Fibroblast of the conjunctiva (primary cell): ENCODE measurements around the gene SSTR5.
A peak's percentile ranks its signal among the peaks of the same experiment; 100 is the strongest.

Source experiments
- DNase-seq: peaks from one replicate; pipeline ENCODE4 v3.0.0-alpha.2; 2010; ENCODE audit warnings: low read depth

The SSTR5 gene

GRCh38 chr16:1039762-1040161 is 32.8 kb upstream of the SSTR5 start:
- no peak for DNase-seq

DNA sequence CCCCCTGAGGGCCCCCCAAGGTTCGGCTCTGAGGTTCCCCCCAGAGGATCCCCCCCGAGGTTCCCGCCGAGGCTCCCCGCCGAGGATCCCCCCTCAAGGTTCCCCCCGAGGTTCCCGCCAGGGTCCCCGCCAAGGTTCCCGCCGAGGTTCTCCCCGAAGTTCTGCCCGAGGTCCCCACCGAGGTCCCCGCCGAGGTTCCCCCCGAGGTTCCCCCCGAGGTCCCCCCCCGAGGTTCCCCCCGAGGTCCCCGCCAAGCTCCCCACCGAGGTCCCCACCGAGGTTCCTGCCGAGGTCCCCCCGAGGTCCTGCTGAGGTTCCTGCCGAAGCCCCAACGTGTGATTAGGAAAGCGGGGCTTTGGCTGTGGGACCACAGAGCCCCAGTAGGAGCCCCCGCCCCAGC is 32.2 kb upstream of the SSTR5 start:
- DNase-seq = no peak

- DNase-seq = no peak
Observed at GRCh38 chr16:1042049-1042744, 30.4 kb upstream of the SSTR5 start.

GRCh38 chr16:1042866-1043265 is 29.7 kb upstream of the SSTR5 start:
- DNase-seq = no peak

DNA sequence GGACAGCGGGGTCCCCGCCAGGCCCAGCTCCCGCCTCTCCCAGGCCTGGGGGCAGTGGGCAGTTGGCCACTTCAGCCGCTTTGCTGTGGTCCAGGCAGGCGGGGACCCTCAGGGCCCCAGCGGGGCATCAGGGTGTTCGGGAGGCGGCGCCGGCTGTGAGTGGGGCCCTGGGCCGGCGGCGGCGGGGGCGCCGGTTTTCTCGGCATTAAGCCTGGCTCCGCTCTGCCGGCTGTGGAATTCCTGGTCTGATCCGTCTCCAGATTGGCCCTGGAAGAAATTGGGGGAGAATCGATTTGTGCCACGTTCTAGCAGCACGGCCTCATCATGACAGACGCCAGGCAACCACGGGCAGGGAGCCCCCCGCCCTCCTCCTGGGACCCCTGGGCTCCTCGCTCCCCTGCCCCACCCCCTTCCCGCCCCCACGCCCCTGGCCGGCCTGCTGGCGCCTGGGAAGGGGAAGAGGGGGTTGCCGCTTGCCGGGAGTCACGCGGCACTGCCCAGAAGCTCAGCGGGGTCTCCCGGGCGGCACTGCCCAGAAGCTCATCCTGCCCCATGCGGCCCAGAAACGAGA is 28.6 kb upstream of the SSTR5 start:
- DNase-seq = no peak

DNA sequence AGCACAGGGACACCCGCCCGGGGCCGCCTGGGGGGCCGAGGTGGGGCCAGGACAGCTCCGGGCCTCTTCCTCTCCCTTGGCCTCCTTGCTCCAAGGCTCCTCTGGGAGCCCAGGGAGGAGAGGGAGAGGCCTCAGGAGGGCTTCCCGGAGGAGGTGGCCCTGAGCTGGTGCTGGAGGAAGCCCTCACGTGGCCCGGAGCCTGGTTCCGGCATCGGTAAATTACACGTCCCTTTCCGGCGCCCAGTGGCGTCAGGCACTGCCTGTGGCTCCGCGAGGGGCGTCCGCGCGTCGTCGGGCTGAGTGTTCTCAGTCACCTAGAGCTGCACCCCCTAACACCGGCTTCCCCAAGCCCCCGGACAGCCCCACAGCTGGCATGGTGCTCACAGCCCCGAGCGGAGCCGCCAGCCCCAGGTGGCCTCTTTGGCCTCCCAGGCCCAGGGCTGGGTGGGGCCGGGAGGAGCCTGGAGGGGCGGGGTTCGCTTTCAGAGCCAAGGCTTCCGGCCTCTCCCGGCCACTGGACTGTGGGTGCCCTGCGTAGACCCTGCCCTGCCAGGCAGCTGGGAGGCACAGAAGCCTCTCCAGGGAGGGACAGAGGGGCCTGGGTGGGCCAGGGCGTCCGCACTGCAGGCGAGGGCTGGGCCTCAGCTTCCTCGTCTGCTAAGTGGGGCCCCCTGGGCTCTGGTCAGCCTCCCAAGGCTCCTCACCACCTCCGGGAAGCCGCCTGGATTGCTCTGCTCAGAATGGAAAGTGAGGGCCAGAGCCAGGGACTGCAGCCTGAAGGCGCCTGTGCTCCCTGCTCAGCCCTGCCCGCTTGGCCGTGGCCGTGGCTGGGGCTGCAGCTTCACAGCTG is 27.9 kb upstream of the SSTR5 start:
- no peak for DNase-seq

GRCh38 chr16:1045310-1045992 is 27.1 kb upstream of the SSTR5 start:
- no peak for DNase-seq

- no peak for DNase-seq
Observed at GRCh38 chr16:1045993-1046911, 26.3 kb upstream of the SSTR5 start.

GRCh38 chr16:1047123-1047522 is 25.4 kb upstream of the SSTR5 start:
- DNase-seq = no peak

- DNase-seq = no peak
Observed at GRCh38 chr16:1047801-1048200, 24.7 kb upstream of the SSTR5 start.

DNA sequence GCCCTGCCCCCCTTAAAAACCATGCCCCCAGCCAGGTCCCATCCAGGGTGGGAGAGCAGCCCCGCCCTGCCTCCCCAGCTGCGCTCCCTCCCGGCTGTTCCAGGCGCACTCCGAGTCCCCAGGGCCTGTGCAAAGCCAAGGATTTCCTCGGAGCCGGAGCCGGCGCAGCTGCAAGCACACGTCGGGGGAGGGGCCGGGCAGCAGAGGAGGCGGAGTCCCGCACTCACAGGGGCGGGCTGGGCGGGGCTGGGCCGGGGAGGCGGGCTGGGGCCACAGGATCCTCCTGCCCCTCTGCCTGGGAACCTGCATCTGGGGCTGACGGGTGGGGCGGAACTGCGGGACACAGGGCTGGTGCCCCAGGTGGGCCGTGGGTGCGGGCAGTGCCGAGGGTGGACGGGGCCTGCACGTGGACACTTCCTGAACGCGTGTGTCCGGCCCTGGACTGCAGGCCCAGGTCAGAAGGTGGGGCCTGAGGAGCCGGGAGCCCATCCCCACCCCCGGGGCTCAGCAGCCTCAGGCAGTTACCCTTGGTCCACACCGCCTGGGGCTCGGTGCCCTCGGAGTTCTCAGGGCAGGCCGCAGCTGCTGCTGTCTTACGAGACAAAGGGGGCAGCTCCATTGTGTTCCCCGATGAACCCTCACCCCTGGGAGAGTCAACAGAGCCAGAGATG is 24.0 kb upstream of the SSTR5 start:
- peak; percentile 9 for DNase-seq

DNA sequence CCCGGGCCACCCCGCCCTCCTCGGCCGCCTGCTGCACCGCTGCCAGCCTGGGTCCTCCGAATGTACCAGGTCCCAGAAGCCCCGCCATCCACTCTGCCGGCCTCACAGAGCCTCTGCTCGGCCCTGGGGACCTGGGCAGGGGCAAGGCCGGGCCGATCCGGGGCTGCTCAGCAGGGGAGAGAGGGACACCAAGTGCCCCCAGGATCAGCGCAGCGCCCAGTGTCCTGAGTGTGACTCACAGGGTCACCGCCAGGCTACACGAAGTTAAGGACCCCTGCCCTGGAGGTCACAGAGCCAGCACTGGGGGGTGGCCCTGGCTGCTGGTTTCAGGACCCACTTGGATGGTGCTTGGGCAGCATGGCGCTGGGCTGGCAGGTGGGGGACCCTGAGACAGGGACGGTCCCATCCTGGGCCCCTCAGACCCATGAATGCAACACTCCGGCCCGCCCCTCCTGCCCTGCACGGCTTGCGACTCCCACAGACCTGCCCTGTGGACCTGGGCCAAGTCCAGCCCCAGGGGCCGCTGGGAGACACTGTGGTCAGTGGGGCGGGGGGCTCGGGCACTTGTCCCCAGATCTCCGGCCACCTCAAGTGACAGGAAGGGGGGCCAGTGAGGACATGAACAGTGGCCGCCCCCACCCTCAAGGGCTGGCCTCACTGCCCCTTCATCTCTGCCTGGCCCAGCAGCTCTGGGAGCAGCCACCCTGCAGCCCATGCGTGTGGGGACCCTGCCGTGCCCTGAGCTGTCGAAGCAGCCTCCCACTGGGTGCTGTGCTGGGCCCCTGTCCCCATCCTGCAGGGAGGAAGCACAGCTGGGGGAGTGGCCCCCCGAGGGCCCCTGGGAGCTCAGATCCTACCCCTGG is 23.2 kb upstream of the SSTR5 start:
- DNase-seq = no peak

- DNase-seq = no peak
Observed at GRCh38 chr16:1049976-1050247, 22.6 kb upstream of the SSTR5 start.

DNA sequence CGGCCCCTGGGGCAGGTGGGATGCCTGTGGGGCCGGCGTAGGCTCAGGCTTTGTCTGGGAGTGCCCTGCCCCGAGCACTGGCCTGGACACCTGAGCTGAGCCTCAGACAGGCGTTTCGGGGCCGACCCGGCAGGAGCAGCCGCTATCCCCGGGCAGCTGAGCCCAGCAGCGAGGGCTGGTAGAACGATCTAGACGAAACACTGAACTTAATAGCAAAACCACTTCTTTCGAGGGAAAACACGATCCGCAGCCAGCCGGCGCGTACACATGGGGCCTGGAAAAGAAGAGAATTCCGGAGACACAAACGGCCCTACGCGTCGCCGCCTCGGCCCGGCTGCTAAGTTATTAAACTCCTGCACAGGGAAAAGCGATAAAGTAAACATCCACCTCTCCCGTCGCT is 22.0 kb upstream of the SSTR5 start:
- DNase-seq = no peak

GRCh38 chr16:1050921-1051320 is 21.6 kb upstream of the SSTR5 start:
- no peak for DNase-seq

- no peak for DNase-seq
Observed at GRCh38 chr16:1051446-1051845, 21.1 kb upstream of the SSTR5 start.

DNA sequence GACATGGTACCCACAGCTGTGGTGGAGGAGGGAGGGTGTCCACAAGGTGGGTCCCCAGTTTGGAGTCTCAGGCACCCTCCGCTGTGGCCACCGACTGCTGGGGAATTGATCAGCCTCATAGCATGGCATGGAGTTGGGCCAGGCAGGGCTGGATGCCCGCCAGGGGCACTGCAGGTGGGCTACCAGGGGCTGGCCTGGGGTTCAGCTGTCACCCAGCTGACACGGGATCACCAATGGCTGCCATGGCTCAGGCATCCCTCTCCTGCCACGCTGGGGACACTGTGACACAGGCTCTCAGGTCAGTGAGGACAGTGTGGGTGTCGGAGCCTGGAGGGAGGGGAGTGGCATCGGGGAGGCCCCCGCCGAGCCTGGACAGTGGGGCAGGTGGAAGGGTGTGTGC is 19.8 kb upstream of the SSTR5 start:
- DNase-seq = no peak

- no peak for DNase-seq
Observed at GRCh38 chr16:1053121-1053521, 19.4 kb upstream of the SSTR5 start.

DNA sequence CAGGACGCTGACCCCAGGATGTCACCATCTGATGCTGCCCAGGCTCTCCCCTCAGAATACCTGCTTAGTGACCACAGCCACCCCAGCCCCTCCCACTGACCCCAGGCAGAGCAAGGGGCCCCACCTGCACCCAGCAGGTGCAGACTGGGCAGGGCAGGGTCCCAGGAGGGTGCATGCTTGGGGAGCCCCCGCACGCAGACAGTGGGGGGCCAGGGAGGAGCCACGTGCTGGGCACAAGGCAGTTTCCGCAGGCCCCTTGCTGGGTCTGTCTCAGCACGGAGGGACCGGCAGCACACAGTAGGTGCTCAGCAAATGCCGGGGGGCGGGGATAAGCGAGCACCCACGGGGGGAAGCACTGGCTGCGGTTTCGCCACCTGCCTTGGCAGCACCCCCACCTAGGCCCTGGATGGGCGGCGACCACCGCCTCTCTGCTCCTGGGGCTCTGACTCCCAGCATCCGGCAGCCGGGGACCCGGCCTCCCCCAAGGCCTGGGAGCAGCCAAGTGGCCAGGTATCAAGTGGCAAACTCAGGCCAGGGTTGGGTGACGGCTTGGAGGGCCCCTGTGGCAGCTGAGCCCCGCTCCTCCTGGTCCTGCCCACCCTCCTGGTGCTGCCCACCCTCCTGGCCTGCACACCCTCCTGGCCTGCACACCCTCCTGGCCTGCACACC is 18.7 kb upstream of the SSTR5 start:
- DNase-seq = no peak
